HG02571 (cell line): Measurements from ENCODE around the gene TCAP.

Experiments
- ATAC-seq: cut with Tn5 transposase; IDR thresholded peaks from one replicate; pipeline ENCODE4 v1.9.1; 2021; ENCODE audit warnings: mild to moderate bottlenecking, moderate library complexity; ENCODE audit not compliant: unreplicated experiment

The TCAP gene

GRCh38 chr17:39664581-39665561, at the start of gene TCAP:
TCAP (plus strand) TSS chr17:39665349; CDS start chr17:39665360, 11 bp downstream.
- no peak for ATAC-seq

GRCh38 chr17:39615434-39615833, 49.7 kb upstream of the TCAP start:
- no peak for ATAC-seq

- no peak for ATAC-seq
Measured at GRCh38 chr17:39617100-39617445, 48.1 kb upstream of the TCAP start.

GRCh38 chr17:39617446-39618245, 47.5 kb upstream of the TCAP start:
- no peak for ATAC-seq

GRCh38 chr17:39618246-39618913, 46.8 kb upstream of the TCAP start:
- no peak for ATAC-seq

GRCh38 chr17:39618956-39619785, 46.0 kb upstream of the TCAP start:
- no peak for ATAC-seq

GRCh38 chr17:39619786-39620101, 45.4 kb upstream of the TCAP start:
- ATAC-seq = no peak

- no peak for ATAC-seq
Measured at GRCh38 chr17:39621523-39622379, 43.4 kb upstream of the TCAP start.

- ATAC-seq = no peak
Measured at GRCh38 chr17:39622380-39623006, 42.7 kb upstream of the TCAP start.

- ATAC-seq = no peak
Measured at GRCh38 chr17:39623356-39623950, 41.7 kb upstream of the TCAP start.

- no peak for ATAC-seq
Measured at GRCh38 chr17:39624313-39624712, 40.8 kb upstream of the TCAP start.

- ATAC-seq = no peak
Measured at GRCh38 chr17:39625198-39625785, 39.9 kb upstream of the TCAP start.

- no peak for ATAC-seq
Measured at GRCh38 chr17:39626171-39627046, 38.7 kb upstream of the TCAP start, which contains the start of gene PPP1R1B. PPP1R1B (plus strand) TSS chr17:39626952; CDS start chr17:39627393, 441 bp downstream.

- no peak for ATAC-seq
Measured at GRCh38 chr17:39627047-39627711, 38.0 kb upstream of the TCAP start.

- ATAC-seq = no peak
Measured at GRCh38 chr17:39627712-39628516, 37.2 kb upstream of the TCAP start.
